HG02943 (cell line): Measurements from ENCODE around the gene LRRC4C.

ENCODE experiments used
- ATAC-seq: cut with Tn5 transposase; IDR thresholded peaks from one replicate; pipeline ENCODE4 v1.9.1; 2021; ENCODE audit warnings: mild to moderate bottlenecking, low read depth, moderate library complexity; ENCODE audit not compliant: unreplicated experiment

LRRC4C gene

GRCh38 chr11:41146326-41146725, 313.1 kb downstream of the LRRC4C start:
- no peak for ATAC-seq

DNA sequence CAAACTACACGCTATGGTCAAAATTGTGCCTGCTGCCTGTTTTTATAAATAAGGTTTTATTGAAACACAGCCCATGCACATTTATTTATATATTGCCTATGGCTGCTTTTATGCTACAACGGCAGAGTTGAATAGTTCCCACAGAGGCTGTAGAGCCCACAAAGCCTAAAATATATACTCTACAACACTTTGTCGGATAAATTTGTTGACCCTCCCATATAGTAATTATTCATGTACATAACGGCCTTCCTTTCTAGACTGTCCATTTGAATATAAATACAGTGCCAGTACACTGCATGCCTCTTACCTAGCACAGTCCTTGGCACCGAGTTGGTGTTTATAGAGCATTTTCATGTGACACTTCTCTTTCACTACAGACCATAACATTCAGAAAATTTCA, 314.0 kb downstream of the LRRC4C start:
- ATAC-seq = no peak

GRCh38 chr11:41134971-41135370, 324.5 kb downstream of the LRRC4C start:
- no peak for ATAC-seq

GRCh38 chr11:41133023-41133422, 326.4 kb downstream of the LRRC4C start:
- ATAC-seq = no peak

- no peak for ATAC-seq
These were observed 337.9 kb downstream of the LRRC4C start for GRCh38 chr11:41121600-41121999.

DNA sequence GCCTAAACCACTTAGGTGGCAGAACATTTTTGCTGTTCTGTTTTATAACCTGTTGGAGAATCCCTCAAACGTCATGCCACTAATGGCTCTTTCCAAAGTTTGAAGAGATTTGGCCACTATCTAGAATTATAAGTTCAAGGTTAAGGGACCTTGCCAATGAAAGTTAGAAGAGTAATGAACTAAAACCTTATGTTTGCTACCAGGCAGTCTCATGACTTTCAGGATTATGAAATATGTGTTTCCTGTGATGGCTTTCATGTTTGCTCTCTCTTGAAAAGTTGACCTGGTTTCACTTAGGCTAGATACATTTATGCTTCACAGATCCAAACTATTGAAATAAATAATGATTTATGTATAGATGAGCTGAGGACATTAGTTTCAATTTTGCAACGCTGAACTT, 340.0 kb downstream of the LRRC4C start:
- no peak for ATAC-seq

GRCh38 chr11:41118521-41118920, 340.9 kb downstream of the LRRC4C start:
- ATAC-seq = no peak

DNA sequence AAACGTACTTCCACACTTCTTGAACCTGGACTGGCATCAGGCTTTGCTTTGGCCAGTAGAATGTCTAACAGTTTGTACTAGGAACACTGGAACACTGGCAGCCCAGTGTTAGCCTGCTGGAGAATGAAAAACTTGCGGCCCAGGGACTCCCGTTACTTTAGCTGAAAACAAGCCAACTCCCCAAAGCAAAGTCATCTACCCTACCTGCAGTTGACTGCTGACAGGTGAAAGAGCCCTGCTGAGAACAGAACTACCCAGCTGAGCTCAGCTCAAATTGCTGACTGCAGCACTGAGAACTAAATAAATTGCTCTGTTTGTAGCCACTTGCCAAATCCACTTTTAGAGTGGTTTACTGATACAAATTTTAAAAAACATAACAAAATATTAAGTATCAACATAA, 342.5 kb downstream of the LRRC4C start:
- ATAC-seq = no peak

GRCh38 chr11:41115066-41115465, 344.4 kb downstream of the LRRC4C start:
- ATAC-seq = no peak

DNA sequence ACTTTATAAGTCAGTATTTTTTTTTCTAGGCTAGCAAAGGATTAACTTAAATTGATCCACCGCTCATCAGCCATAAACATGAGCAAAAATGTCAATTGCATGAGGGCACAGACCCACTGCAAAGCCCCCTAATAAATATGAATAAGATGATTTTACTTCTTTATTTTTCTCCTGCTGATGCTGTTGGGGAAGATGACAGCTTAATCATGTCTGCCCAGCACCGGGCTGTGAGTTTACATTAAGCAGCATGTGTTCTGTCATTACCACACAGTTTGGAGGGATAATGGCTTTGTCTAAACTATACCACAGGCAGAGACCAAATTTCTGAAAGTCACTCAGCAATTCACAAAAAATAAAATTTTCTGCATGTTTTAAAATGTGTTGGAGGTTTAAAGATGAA, 346.3 kb downstream of the LRRC4C start:
- no peak for ATAC-seq

DNA sequence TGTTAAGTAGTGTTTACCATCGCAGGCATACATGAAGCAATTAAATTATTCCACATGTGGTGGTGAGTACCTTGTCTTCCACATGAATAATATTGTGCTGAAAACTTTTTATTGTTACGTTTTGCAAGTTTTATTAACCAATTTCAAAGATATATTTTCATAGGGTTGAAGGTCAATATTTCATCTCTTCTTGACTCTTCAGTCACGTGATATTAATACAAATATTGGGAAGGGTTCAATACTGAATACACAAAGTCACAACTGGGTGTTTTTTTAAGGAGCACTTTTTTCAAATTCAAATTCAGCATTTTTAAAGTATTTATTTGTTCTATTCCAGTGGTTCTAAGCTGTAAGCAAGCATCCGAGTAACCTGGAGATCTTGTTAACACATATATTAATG, 348.9 kb downstream of the LRRC4C start:
- ATAC-seq = no peak

DNA sequence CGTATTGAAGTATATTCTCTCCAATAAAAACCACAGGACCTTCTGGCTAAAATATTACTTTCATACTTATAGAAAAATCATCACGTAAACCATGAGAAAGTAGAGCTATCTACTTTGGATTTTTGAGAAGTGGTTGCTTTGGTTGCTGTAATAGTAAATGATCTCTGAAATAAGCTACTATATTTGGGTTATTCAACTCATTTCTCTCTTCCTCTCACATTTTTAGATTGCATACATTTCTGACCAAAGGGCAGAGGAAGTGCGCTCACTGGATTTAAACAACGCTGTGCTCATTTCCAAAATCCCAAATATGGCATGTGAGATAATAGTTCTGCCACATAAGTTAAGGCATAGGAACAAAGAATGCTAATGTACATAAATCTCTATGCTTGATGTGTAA, 357.0 kb downstream of the LRRC4C start:
- ATAC-seq = no peak

DNA sequence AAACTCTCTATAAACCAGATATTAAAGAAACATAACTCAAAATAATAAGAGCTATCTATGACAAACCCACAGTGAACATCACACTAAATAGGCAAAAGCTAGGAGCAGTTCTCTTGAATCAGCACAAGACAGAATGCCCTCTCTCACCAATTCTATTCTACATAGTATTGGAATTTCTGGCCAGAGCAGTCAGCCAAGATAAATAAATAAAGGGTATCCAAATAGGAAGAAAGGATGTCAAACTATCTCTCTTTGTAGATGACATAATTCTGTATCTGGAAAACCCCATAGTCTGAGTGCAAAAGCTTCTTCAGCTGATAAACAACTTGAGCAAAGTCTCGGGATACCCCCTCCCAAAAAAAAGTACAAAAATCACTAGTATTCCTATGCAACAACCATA, 359.8 kb downstream of the LRRC4C start:
- ATAC-seq = no peak

DNA sequence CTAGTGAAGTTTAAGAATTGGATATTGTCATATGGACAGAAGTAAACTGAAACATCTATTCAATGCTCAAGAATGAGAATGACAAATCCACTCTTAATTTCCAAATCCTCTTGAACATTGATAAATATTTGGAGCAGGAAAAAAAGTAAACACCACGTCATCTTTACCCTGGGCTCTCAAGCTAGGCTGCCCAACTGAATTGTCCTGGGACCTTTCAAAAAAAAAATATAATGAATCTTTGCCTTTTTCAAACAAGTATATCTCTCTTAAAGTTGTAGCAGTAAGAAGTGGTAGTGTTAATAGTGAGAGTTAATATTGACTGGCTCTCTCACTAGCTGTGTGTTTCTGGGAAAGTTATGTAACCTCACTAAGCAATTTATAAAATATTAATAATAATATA, 374.3 kb downstream of the LRRC4C start:
- ATAC-seq = no peak

- no peak for ATAC-seq
These were observed 377.6 kb downstream of the LRRC4C start for GRCh38 chr11:41081756-41082285.

DNA sequence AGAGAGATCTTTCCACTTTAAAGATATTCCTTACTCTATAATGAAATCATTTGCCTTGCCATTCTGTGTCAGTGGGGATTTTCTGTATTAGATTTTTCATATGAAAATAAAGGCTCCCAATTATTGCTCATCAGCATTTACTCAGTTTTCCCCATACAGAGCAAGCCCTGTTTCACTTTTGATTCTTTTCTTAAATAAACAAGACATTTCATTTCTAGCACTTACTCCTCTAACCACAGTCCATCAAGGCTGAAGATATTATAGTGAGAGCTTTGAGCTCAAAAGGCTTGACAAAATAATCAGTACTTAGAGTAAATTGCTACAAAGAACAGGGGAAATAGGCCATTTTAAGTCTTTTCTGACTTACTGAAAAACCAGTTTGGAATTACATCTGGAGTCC, 385.1 kb downstream of the LRRC4C start:
- ATAC-seq = no peak

GRCh38 chr11:41065432-41065831, 394.0 kb downstream of the LRRC4C start:
- no peak for ATAC-seq

- no peak for ATAC-seq
These were observed 401.3 kb downstream of the LRRC4C start for GRCh38 chr11:41058138-41058537.

DNA sequence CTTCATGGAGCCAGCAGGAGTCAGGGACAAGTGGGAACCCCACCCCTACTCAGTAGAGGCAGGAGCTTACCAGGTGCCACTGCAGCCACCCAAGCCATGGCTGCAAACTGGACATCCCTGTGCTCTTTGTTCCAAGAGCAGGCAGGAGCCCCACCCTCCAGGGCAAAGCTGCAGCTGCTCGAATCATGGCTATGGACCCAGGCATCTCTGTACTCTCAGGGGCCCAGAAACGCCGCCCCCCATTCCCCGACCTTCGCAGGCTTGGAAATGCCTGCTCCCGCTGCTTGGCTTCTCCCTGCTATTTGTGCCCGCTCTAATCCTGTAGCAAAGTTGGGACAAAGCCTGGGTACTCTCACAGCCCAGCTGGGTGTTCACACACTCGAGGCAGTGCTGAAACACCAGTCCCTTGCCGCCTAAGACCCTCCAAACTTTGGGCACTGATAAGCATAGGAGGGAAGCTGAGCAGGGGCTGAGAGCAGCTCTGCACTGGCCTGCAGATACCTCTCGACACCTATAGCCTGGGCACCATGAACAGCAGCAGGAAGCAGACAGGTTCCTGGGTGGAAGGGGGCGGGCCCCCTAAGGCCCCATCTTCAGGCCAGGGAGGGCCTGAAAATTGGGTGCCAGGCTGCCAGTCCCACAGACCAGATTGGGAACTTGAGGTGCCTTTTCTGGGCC, 402.4 kb downstream of the LRRC4C start:
- no peak for ATAC-seq

DNA sequence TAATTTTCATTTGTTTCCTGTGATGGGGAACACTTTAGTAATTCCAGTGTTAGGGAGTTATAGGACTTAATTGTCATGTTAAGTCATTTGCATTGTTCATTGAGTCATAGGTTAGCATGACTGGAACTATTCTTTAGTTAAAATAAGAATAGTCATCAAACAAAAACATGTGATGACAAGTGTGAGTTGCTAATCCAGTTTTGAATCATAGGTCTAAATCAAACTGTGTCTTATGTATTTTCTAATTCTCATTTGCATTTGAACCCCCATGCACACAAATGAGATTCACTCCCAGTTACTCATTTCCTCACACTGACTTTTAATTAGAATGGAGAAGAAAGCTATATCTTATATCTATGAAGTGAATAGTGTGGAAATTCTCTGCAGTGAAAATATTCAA, 405.6 kb downstream of the LRRC4C start:
- no peak for ATAC-seq

DNA sequence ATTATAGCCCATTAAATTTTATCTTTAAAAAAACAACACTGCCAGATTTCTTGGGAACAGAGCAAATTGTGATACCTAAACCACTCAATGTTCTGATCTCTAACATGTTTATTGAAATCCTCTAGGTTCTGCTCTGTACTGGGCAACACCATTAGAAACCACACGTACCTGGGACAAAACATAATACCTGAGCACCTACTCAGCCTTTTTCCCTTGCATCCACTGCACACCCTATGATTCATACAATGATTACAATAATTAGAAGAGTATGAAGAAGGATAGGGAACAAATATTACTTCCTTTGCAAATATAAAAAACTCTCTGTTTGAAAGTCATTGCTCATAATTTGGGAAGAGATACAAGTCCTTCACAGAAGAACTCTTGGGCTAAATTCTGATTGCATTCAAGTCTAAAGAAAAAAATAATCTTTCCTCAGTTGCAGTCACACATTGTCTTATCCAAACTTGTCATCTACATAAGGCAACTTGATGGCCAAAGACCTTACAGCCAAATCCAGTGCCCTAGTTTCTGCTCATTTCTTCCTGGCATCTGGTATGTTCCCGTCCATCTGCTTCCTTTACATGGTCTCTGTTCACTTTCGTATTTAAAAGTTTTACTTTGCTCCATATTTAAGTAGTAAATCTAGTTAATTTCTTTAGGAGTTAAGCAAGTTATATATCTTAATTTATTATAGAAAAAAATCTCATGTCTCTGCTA, 407.4 kb downstream of the LRRC4C start:
- ATAC-seq = no peak

DNA sequence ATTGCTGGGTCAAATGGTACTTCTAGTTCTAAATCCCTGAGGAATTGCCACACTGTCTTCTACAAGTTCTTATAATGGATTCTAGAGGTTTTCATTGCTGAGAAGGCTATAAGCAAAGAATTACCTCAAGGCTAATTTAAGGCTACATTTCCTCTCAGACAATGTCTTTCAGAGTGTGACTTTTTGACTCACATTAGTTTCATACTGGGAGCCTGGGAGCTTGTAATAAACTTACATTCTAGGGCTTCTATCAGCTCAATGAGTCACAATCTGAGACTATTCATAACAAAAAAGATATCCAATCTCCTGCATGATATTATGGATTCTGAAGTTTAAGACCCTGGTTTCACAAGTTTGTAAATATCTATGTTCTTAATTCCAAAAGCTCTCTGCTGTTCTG, 408.7 kb downstream of the LRRC4C start:
- ATAC-seq = no peak
